ENCODE data around the gene NAV3.

GRCh38 chr12:77925536-77926108 is 94.9 kb downstream of the NAV3 start:
- TF ChIP-seq, protein P1, sequence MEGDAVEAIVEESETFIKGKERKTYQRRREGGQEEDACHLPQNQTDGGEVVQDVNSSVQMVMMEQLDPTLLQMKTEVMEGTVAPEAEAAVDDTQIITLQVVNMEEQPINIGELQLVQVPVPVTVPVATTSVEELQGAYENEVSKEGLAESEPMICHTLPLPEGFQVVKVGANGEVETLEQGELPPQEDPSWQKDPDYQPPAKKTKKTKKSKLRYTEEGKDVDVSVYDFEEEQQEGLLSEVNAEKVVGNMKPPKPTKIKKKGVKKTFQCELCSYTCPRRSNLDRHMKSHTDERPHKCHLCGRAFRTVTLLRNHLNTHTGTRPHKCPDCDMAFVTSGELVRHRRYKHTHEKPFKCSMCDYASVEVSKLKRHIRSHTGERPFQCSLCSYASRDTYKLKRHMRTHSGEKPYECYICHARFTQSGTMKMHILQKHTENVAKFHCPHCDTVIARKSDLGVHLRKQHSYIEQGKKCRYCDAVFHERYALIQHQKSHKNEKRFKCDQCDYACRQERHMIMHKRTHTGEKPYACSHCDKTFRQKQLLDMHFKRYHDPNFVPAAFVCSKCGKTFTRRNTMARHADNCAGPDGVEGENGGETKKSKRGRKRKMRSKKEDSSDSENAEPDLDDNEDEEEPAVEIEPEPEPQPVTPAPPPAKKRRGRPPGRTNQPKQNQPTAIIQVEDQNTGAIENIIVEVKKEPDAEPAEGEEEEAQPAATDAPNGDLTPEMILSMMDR (conservative IDR thresholded peaks at IDR 0.05; ENCODE audit: low read depth, low read length) = peak; percentile 100
- TF ChIP-seq EZH2phosphoT487 (IDR thresholded peaks at IDR 0.05; ENCODE audit: borderline replicate concordance, low read length) = no peak

Measured in PC-3 (cell line).